Measurements from ENCODE around the gene MICAL3. TPM values are rescaled to one million over a fixed set of nuclear protein-coding genes. Genes with fewer than 3 reads are reported as not detected.
"Not testable (repeated sequence)": the region's sequence is repeated elsewhere in the genome, so short reads cannot be mapped to it uniquely, and the experiment has no call there.

Gene MICAL3
- total RNA-seq, 2 donors from 2014 or later = 33.6 to 34.0 TPM

- Histone ChIP-seq H3K4me1 (peaks cover 61% of the 10 kb centered on the region), H3K36me3 (replicated peaks in 1 of 2; ENCODE audit: insufficient read depth in 1 of 2, low read depth in 2 of 2) (no peaks in the 10 kb centered on the region), H3K27ac (peak overlapping the region; percentile 16 to 79 (median 58)), H3K27me3 (no peaks in the 10 kb centered on the region), H3K4me3 (no peak overlapping the region), H3K9me3 (no peaks in the 10 kb centered on the region)
- intact Hi-C loops (cut with DNase I) = no loop called here
- WGBS, 2 donors = 51 to 65% methylated on average over 3 to 4 of the region's 4 CpGs
- ATAC-seq (peak; percentile 82), DNase-seq (peak; percentile 83 to 95 (median 90))
- peak in 1 of 3 donors; percentile 16 for TF ChIP-seq POLR2A (IDR thresholded peaks at IDR 0.05)
- TF ChIP-seq CTCF (IDR thresholded peaks at IDR 0.05) = no peak
These were observed 33.3 kb upstream of the MICAL3 start for GRCh38 chr22:18057568-18058209.

GRCh38 chr22:18056807-18057474, 32.6 kb upstream of the MICAL3 start:
- H3K4me3 ChIP-seq = no peak overlapping the region
- no peaks in the 10 kb centered on the region for H3K36me3 ChIP-seq (replicated peaks in 1 of 2; ENCODE audit: insufficient read depth in 1 of 2, low read depth in 2 of 2)
- intact Hi-C loops (cut with DNase I) = no loop called here
- DNase-seq (peak in 1 of 4 donors; percentile 20), ATAC-seq (no peak)
- 82% methylated on average over 10 of the region's 10 CpGs for WGBS, 2 donors
- peaks cover 53% of the 10 kb centered on the region for H3K4me1 ChIP-seq
- H3K27ac ChIP-seq = peak overlapping the region in 3 of 4 donors; percentile 67 to 79 (median 75)
- no peaks in the 10 kb centered on the region for H3K27me3 ChIP-seq
- TF ChIP-seq CTCF (IDR thresholded peaks at IDR 0.05) = no peak
- TF ChIP-seq POLR2A (IDR thresholded peaks at IDR 0.05) = no peak
- H3K9me3 ChIP-seq = no peaks in the 10 kb centered on the region

- Histone ChIP-seq H3K9me3 (no peaks in the 10 kb centered on the region), H3K27ac (peak overlapping the region; percentile 28 to 79 (median 71)), H3K27me3 (no peaks in the 10 kb centered on the region), H3K4me1 (peaks cover 46% of the 10 kb centered on the region), H3K4me3 (no peak overlapping the region), H3K36me3 (replicated peaks in 1 of 2; ENCODE audit: insufficient read depth in 1 of 2, low read depth in 2 of 2) (no peaks in the 10 kb centered on the region)
- peak; percentile 65 for ATAC-seq
- WGBS, 2 donors = 63 to 100% methylated on average over 1 to 4 of the region's 4 CpGs
- DNase-seq = peak; percentile 22 to 41 (median 27)
- intact Hi-C loops (cut with DNase I) = no loop called here
- no peak for TF ChIP-seq POLR2A (IDR thresholded peaks at IDR 0.05)
- TF ChIP-seq CTCF (IDR thresholded peaks at IDR 0.05) = no peak
These were observed 31.9 kb upstream of the MICAL3 start for GRCh38 chr22:18056161-18056666.

GRCh38 chr22:18055619-18056160, 31.3 kb upstream of the MICAL3 start:
- peaks cover 41% of the 10 kb centered on the region for H3K4me1 ChIP-seq
- no peak overlapping the region for H3K4me3 ChIP-seq
- no peak for ATAC-seq
- DNase-seq = no peak
- H3K36me3 ChIP-seq (replicated peaks in 1 of 2; ENCODE audit: insufficient read depth in 1 of 2, low read depth in 2 of 2) = no peaks in the 10 kb centered on the region
- WGBS, 2 donors = 69 to 76% methylated on average over 6 to 7 of the region's 7 CpGs
- intact Hi-C loops (cut with DNase I) = no loop called here
- H3K27ac ChIP-seq = peak overlapping the region; percentile 28 to 79 (median 71)
- no peaks in the 10 kb centered on the region for H3K9me3 ChIP-seq
- no peaks in the 10 kb centered on the region for H3K27me3 ChIP-seq
- no peak for TF ChIP-seq CTCF (IDR thresholded peaks at IDR 0.05)
- no peak for TF ChIP-seq POLR2A (IDR thresholded peaks at IDR 0.05)

GRCh38 chr22:18053216-18053946, 29.0 kb upstream of the MICAL3 start:
- H3K27ac ChIP-seq; intact Hi-C loops (cut with DNase I); ATAC-seq; H3K9me3 ChIP-seq; H3K27me3 ChIP-seq; H3K4me3 ChIP-seq; DNase-seq; H3K36me3 ChIP-seq (replicated peaks in 1 of 2; ENCODE audit: insufficient read depth in 1 of 2, low read depth in 2 of 2): not testable (repeated sequence)
- 95% methylated on average over 23 to 42 of the region's 49 CpGs for WGBS, 2 donors
- peaks cover 32% of the 10 kb centered on the region for H3K4me1 ChIP-seq

GRCh38 chr22:18051113-18051512, 26.8 kb upstream of the MICAL3 start:
- H3K4me3 ChIP-seq; H3K27me3 ChIP-seq; ATAC-seq; H3K4me1 ChIP-seq; intact Hi-C loops (cut with DNase I); H3K9me3 ChIP-seq; H3K36me3 ChIP-seq (replicated peaks in 1 of 2; ENCODE audit: insufficient read depth in 1 of 2, low read depth in 2 of 2); H3K27ac ChIP-seq; DNase-seq: not testable (repeated sequence)
- WGBS, 2 donors = 81 to 83% methylated on average over 12 of the region's 12 CpGs
